HFFc6 (cell line): ENCODE results near the gene RFC2. TPM values are rescaled to one million over a fixed set of nuclear protein-coding genes. Genes with fewer than 3 reads are reported as not detected.
"Not testable (repeated sequence)": the region's sequence is repeated elsewhere in the genome, so short reads cannot be mapped to it uniquely, and the experiment has no call there.

Experiments used
- DNase-seq: peaks from one replicate; pipeline ENCODE4 v3.0.0-alpha.2; 2018
- H3K27ac Mint-ChIP-seq: 2 replicates; pipeline ENCODE4 v1.8.0; 2020; ENCODE audit warnings: mild to moderate bottlenecking, mixed read lengths
- H3K27me3 Mint-ChIP-seq: 2 replicates; pipeline ENCODE4 v1.8.0; 2021; ENCODE audit warnings: mild to moderate bottlenecking, moderate library complexity, mixed read lengths; ENCODE audit not compliant: insufficient read depth
- H3K36me3 Mint-ChIP-seq: 2 replicates; pipeline ENCODE4 v1.8.0; 2021; ENCODE audit warnings: low read depth, mixed read lengths
- H3K4me1 Mint-ChIP-seq: 2 replicates; pipeline ENCODE4 v1.8.0; 2020; ENCODE audit warnings: low read depth, mixed read lengths
- H3K4me3 Mint-ChIP-seq: 2 replicates; pipeline ENCODE4 v1.8.0; 2020; ENCODE audit warnings: mild to moderate bottlenecking, moderate library complexity, mixed read lengths
- H3K9me3 Mint-ChIP-seq: 2 replicates; pipeline ENCODE4 v1.8.0; 2020; ENCODE audit warnings: mild to moderate bottlenecking, mixed read lengths
- CTCF ChIP-seq: fragments of 200-600 bp; sonication (generic); IDR thresholded peaks from 2 replicates; pipeline ENCODE4 v1.5.0; 2021; ENCODE audit warnings: antibody characterized with exemption, mild to moderate bottlenecking
- total RNA-seq, 6 experiments: library from RNA; stranded (reverse); fragmentation: NEBNext Ultra II Directional; extraction: Animal tissue kit (Norgen Biotek cat#: 25700); gene quantifications; 2 replicates in 1 of 6; 3 replicates in 5 of 6; pipeline ENCODE4 v1.2.3, GENCODE V29; 2021

Gene RFC2
- total RNA-seq, 6 experiments from 2014 or later = 16.8 to 37.7 (median 34.0) TPM

DNA sequence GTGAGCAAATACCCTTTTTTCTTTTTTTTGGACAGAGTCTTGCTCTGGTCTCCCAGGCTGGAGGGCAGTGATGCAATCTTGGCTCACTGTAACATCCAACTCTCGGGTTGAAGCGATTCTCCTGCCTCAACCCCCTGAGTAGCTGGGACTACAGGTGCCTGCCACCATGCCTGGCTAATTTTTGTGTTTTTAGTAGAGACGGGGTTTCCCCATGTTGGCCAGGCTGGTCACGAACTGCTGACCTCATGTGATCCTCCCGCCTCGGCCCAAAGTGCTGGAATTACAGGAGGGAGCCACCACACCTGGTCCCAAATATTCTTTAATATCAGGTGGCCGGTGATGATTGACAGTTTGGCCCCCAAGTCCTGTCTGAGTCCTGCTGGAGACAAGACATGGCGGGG is 37.8 kb downstream of the RFC2 start:
- no peak for TF ChIP-seq CTCF
- no peaks in the 10 kb centered on the region for H3K36me3 Mint-ChIP-seq
- no peaks in the 10 kb centered on the region for H3K9me3 Mint-ChIP-seq
- DNase-seq = no peak
- H3K27me3 Mint-ChIP-seq = no peaks in the 10 kb centered on the region
- H3K4me1 Mint-ChIP-seq = no peaks in the 10 kb centered on the region
- H3K27ac Mint-ChIP-seq = no peak overlapping the region
- H3K4me3 Mint-ChIP-seq = no peak overlapping the region

DNA sequence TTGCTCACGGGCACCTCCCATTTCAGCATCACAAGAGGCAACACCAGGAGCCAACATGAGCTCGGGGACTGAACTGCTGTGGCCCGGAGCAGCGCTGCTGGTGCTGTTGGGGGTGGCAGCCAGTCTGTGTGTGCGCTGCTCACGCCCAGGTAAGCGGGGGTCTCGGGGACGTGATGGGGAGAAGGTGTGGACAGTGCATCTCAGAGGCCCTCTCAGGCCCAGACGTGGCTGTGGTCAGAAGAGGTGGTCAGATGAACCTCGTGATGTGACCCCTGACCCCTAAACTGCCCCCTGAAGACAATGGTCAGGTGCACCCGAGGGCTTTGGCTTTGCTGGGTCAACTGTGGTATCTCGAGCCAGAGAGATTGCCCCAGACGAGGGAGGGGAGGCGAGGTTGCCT is 38.3 kb downstream of the RFC2 start:
- no peak overlapping the region for H3K4me3 Mint-ChIP-seq
- H3K27ac Mint-ChIP-seq = no peak overlapping the region
- TF ChIP-seq CTCF = no peak
- H3K9me3 Mint-ChIP-seq = no peaks in the 10 kb centered on the region
- no peak for DNase-seq
- H3K36me3 Mint-ChIP-seq = no peaks in the 10 kb centered on the region
- H3K4me1 Mint-ChIP-seq = no peaks in the 10 kb centered on the region
- H3K27me3 Mint-ChIP-seq = no peaks in the 10 kb centered on the region

DNA sequence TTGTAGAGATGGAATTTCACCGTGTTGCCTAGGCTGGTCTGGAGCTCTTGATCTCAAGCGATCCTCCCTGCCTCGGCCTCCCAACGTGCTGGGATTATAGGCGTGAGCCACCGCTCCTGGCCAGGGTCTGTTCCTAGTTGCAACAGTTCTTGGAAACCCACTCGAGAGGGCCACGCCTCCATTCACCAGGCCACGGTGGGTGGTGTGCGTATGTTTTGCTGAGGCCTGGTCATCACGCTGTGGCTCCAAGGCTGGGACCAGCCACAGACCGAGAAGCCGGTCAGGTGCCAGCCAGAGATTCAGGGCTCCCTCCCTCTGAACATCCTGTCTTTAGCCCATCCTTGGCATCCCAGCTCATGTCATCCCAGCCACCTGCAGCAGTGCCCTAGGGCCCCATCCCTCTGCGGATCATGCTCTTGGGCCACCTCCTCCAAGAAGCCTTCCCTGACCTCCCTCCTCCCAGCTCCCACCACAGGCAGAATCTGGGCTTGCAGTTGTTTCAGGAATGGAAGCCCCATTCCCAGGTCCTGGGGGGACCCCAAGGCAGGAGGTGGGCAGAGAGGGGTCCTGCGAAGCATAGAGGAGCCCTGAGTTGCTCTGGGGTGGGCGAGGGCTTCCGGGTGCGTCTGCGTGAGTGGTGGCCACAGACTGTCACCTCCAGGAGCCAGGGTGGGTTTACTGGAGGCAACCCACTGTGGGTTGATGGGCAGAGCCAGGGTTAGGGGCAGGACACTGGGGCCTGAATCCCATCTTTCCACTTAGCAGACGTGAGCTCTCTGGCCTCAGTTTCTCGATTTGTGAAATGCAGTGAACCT is 39.2 kb downstream of the RFC2 start:
- Mint-ChIP-seq H3K36me3 (no peaks in the 10 kb centered on the region), H3K4me1 (no peaks in the 10 kb centered on the region), H3K27ac (no peak overlapping the region), H3K27me3 (no peaks in the 10 kb centered on the region), H3K4me3 (no peak overlapping the region), H3K9me3 (no peaks in the 10 kb centered on the region)
- DNase-seq = no peak
- no peak for TF ChIP-seq CTCF

DNA sequence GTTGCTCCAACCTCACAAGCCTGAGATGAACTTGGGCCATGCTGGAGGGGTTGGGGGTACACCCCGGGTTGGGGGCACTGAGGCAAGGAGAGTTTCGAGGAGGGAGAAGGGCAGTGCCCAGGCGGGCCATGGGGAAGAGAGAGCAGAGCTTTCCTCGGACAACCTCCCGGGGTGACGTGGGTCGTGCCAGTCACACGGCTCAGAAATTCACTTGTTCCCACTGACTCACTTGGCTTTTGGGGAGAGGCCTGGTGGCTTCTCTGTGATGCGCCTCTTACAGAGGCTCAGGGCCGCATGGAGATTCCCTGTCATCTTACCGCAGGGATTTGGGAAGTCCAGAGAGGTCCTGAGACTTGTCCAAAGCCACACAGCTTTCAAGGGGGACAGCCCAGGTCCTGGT is 41.5 kb downstream of the RFC2 start:
- no peak overlapping the region for H3K27ac Mint-ChIP-seq
- no peak for TF ChIP-seq CTCF
- H3K36me3 Mint-ChIP-seq = no peaks in the 10 kb centered on the region
- no peaks in the 10 kb centered on the region for H3K9me3 Mint-ChIP-seq
- DNase-seq = no peak
- H3K27me3 Mint-ChIP-seq = no peaks in the 10 kb centered on the region
- peaks cover 7% of the 10 kb centered on the region; the same call in 1 of the 2 replicates for H3K4me1 Mint-ChIP-seq
- no peak overlapping the region for H3K4me3 Mint-ChIP-seq

GRCh38 chr7:74208241-74208640 is 46.0 kb downstream of the RFC2 start:
- H3K9me3 Mint-ChIP-seq, H3K27ac Mint-ChIP-seq, H3K4me3 Mint-ChIP-seq, DNase-seq, H3K27me3 Mint-ChIP-seq, H3K36me3 Mint-ChIP-seq: not testable (repeated sequence)
- peaks cover 14% of the 10 kb centered on the region; the same call in 1 of the 2 replicates for H3K4me1 Mint-ChIP-seq

DNA sequence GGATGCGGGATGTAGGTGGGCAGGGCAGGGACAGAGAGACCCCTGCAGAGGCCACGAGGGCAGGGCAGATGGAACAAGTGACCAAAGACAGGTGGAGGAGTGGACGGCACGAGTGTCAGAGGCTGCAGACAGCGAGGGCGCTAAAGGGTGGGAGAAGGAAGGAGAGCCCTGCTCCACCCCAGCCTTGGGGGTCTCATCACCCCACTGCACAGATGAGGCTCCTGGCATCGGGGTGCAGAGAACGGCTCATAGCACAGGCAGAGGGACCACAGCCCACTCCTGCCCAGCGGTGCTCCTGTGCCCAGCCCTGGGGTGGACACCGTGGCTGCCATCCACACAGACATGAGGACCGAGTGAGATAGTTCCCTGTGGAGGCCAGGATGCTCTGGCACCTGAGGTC is 46.6 kb downstream of the RFC2 start:
- Mint-ChIP-seq H3K4me1 (peaks cover 14% of the 10 kb centered on the region; the same call in 1 of the 2 replicates), H3K4me3 (no peak overlapping the region), H3K27ac (no peak overlapping the region), H3K27me3 (peaks cover 1% of the 10 kb centered on the region; the same call in 1 of the 2 replicates), H3K36me3 (no peaks in the 10 kb centered on the region), H3K9me3 (no peaks in the 10 kb centered on the region)
- TF ChIP-seq CTCF = no peak
- no peak for DNase-seq
